Measurements from ENCODE around the gene DHRS2. TPM values are rescaled to one million over a fixed set of nuclear protein-coding genes. Genes with fewer than 3 reads are reported as not detected.

DHRS2 gene
- total and polyA plus RNA-seq, 5 donors = not detected

- ATAC-seq (no peak), DNase-seq (no peak)
- H3K4me3 ChIP-seq (ENCODE audit: low read length) = no peak overlapping the region
These were observed 18.1 kb downstream of the DHRS2 start for GRCh38 chr14:23654231-23654630.

GRCh38 chr14:23657959-23658470 is 21.9 kb downstream of the DHRS2 start:
- intact Hi-C loops (cut with DNase I) = no loop called here
- H3K4me1 ChIP-seq (ENCODE audit: control insufficient read depth, insufficient read depth, low read length) = no peaks in the 10 kb centered on the region
- no peak for DNase-seq
- no peak overlapping the region for H3K4me3 ChIP-seq (ENCODE audit: low read length)
- no peak overlapping the region for H3K27ac ChIP-seq (ENCODE audit: low read length)
- ATAC-seq = peak in 1 of 2 donors; percentile 55
- no peaks in the 10 kb centered on the region for H3K9me3 ChIP-seq (ENCODE audit: control insufficient read depth, low read length)
- H3K27me3 ChIP-seq (ENCODE audit: control insufficient read depth, insufficient read depth) = no peaks in the 10 kb centered on the region
- 57% methylated on average over 10 of the region's 10 CpGs for WGBS

More at GRCh38 chr14:23654231-23654630, 18.1 kb downstream of the DHRS2 start:
- Histone ChIP-seq H3K4me1 (ENCODE audit: control insufficient read depth, insufficient read depth, low read length) (no peaks in the 10 kb centered on the region), H3K27ac (ENCODE audit: low read length) (no peak overlapping the region), H3K9me3 (ENCODE audit: control insufficient read depth, low read length) (no peaks in the 10 kb centered on the region), H3K27me3 (ENCODE audit: control insufficient read depth, insufficient read depth) (no peaks in the 10 kb centered on the region)
- intact Hi-C loops (cut with DNase I) = no loop called here
- 80% methylated on average over 6 of the region's 6 CpGs for WGBS

GRCh38 chr14:23660290-23661226 is 24.4 kb downstream of the DHRS2 start:
- no peak for ATAC-seq
- Histone ChIP-seq H3K9me3 (ENCODE audit: control insufficient read depth, low read length) (no peaks in the 10 kb centered on the region), H3K27ac (ENCODE audit: low read length) (no peak overlapping the region), H3K27me3 (ENCODE audit: control insufficient read depth, insufficient read depth) (no peaks in the 10 kb centered on the region), H3K4me1 (ENCODE audit: control insufficient read depth, insufficient read depth, low read length) (no peaks in the 10 kb centered on the region), H3K4me3 (ENCODE audit: low read length) (no peak overlapping the region)
- intact Hi-C loops (cut with DNase I) = no loop called here
- 62% methylated on average over 11 of the region's 11 CpGs for WGBS
- no peak for DNase-seq

GRCh38 chr14:23661542-23661941 is 25.4 kb downstream of the DHRS2 start:
- WGBS = 75% methylated on average over 5 of the region's 5 CpGs
- Histone ChIP-seq H3K4me3 (ENCODE audit: low read length) (no peak overlapping the region), H3K27ac (ENCODE audit: low read length) (no peak overlapping the region), H3K9me3 (ENCODE audit: control insufficient read depth, low read length) (no peaks in the 10 kb centered on the region), H3K4me1 (ENCODE audit: control insufficient read depth, insufficient read depth, low read length) (no peaks in the 10 kb centered on the region), H3K27me3 (ENCODE audit: control insufficient read depth, insufficient read depth) (no peaks in the 10 kb centered on the region)
- ATAC-seq = no peak
- DNase-seq = no peak
- intact Hi-C loops (cut with DNase I) = no loop called here

GRCh38 chr14:23663127-23663526 is 27.0 kb downstream of the DHRS2 start:
- Histone ChIP-seq H3K27me3 (ENCODE audit: control insufficient read depth, insufficient read depth) (no peaks in the 10 kb centered on the region), H3K4me3 (ENCODE audit: low read length) (no peak overlapping the region), H3K9me3 (ENCODE audit: control insufficient read depth, low read length) (no peaks in the 10 kb centered on the region), H3K27ac (ENCODE audit: low read length) (no peak overlapping the region), H3K4me1 (ENCODE audit: control insufficient read depth, insufficient read depth, low read length) (no peaks in the 10 kb centered on the region)
- ATAC-seq (no peak), DNase-seq (no peak)
- 95% methylated on average over 2 of the region's 2 CpGs for WGBS
- intact Hi-C loops (cut with DNase I) = no loop called here

- DNase-seq = no peak
- Histone ChIP-seq H3K4me3 (ENCODE audit: low read length) (no peak overlapping the region), H3K9me3 (ENCODE audit: control insufficient read depth, low read length) (no peaks in the 10 kb centered on the region), H3K27ac (ENCODE audit: low read length) (no peak overlapping the region), H3K27me3 (ENCODE audit: control insufficient read depth, insufficient read depth) (no peaks in the 10 kb centered on the region), H3K4me1 (ENCODE audit: control insufficient read depth, insufficient read depth, low read length) (no peaks in the 10 kb centered on the region)
- 65% methylated on average over 5 of the region's 5 CpGs for WGBS
- ATAC-seq = no peak
- intact Hi-C loops (cut with DNase I) = no loop called here
These were observed 27.5 kb downstream of the DHRS2 start for GRCh38 chr14:23663711-23664110.

GRCh38 chr14:23664207-23664885 is 28.2 kb downstream of the DHRS2 start:
- Histone ChIP-seq H3K4me1 (ENCODE audit: control insufficient read depth, insufficient read depth, low read length) (no peaks in the 10 kb centered on the region), H3K27ac (ENCODE audit: low read length) (no peak overlapping the region), H3K9me3 (ENCODE audit: control insufficient read depth, low read length) (no peaks in the 10 kb centered on the region), H3K27me3 (ENCODE audit: control insufficient read depth, insufficient read depth) (no peaks in the 10 kb centered on the region), H3K4me3 (ENCODE audit: low read length) (no peak overlapping the region)
- no peak for ATAC-seq
- intact Hi-C loops (cut with DNase I) = no loop called here
- 72% methylated on average over 5 of the region's 5 CpGs for WGBS
- no peak for DNase-seq

- no peak overlapping the region for H3K27ac ChIP-seq (ENCODE audit: low read length)
- WGBS = 44% methylated on average over 4 of the region's 4 CpGs
- H3K27me3 ChIP-seq (ENCODE audit: control insufficient read depth, insufficient read depth) = no peaks in the 10 kb centered on the region
- ATAC-seq (no peak), DNase-seq (no peak)
- H3K4me3 ChIP-seq (ENCODE audit: low read length) = no peak overlapping the region
- H3K4me1 ChIP-seq (ENCODE audit: control insufficient read depth, insufficient read depth, low read length) = no peaks in the 10 kb centered on the region
- intact Hi-C loops (cut with DNase I) = no loop called here
- H3K9me3 ChIP-seq (ENCODE audit: control insufficient read depth, low read length) = no peaks in the 10 kb centered on the region
These were observed 29.3 kb downstream of the DHRS2 start for GRCh38 chr14:23665302-23666016.

GRCh38 chr14:23667134-23667533 is 31.0 kb downstream of the DHRS2 start:
- Histone ChIP-seq H3K27me3 (ENCODE audit: control insufficient read depth, insufficient read depth) (no peaks in the 10 kb centered on the region), H3K27ac (ENCODE audit: low read length) (no peak overlapping the region), H3K4me1 (ENCODE audit: control insufficient read depth, insufficient read depth, low read length) (no peaks in the 10 kb centered on the region), H3K9me3 (ENCODE audit: control insufficient read depth, low read length) (no peaks in the 10 kb centered on the region), H3K4me3 (ENCODE audit: low read length) (no peak overlapping the region)
- WGBS = 78% methylated on average over 3 of the region's 3 CpGs
- ATAC-seq = no peak
- intact Hi-C loops (cut with DNase I) = no loop called here
- no peak for DNase-seq

GRCh38 chr14:23669441-23669840 is 33.3 kb downstream of the DHRS2 start:
- ATAC-seq (no peak), DNase-seq (no peak)
- H3K27me3 ChIP-seq (ENCODE audit: control insufficient read depth, insufficient read depth) = no peaks in the 10 kb centered on the region
- H3K4me3 ChIP-seq (ENCODE audit: low read length) = no peak overlapping the region
- no peak overlapping the region for H3K27ac ChIP-seq (ENCODE audit: low read length)
- WGBS = 93% methylated on average over 5 of the region's 5 CpGs
- H3K9me3 ChIP-seq (ENCODE audit: control insufficient read depth, low read length) = no peaks in the 10 kb centered on the region
- intact Hi-C loops (cut with DNase I) = no loop called here
- H3K4me1 ChIP-seq (ENCODE audit: control insufficient read depth, insufficient read depth, low read length) = no peaks in the 10 kb centered on the region

GRCh38 chr14:23670481-23670880 is 34.3 kb downstream of the DHRS2 start:
- no peaks in the 10 kb centered on the region for H3K4me1 ChIP-seq (ENCODE audit: control insufficient read depth, insufficient read depth, low read length)
- DNase-seq (no peak), ATAC-seq (no peak)
- H3K9me3 ChIP-seq (ENCODE audit: control insufficient read depth, low read length) = no peaks in the 10 kb centered on the region
- WGBS = 91% methylated on average over 3 of the region's 3 CpGs
- intact Hi-C loops (cut with DNase I) = no loop called here
- H3K27ac ChIP-seq (ENCODE audit: low read length) = no peak overlapping the region
- no peaks in the 10 kb centered on the region for H3K27me3 ChIP-seq (ENCODE audit: control insufficient read depth, insufficient read depth)
- H3K4me3 ChIP-seq (ENCODE audit: low read length) = no peak overlapping the region

Measured in right cardiac atrium (tissue), 5 donors.